ENCODE results near the gene IFI44. TPM values are rescaled to one million over a fixed set of nuclear protein-coding genes. Genes with fewer than 3 reads are reported as not detected.

The IFI44 gene
- total and polyA plus RNA-seq, 2 donors from 2014 or later = 21.9 to 42.3 TPM

- Histone ChIP-seq H3K27me3 (ENCODE audit: control insufficient read depth, insufficient read depth, low read length) (no peaks in the 10 kb centered on the region), H3K9ac (ENCODE audit: low read length in 3 of 3) (no peak overlapping the region), H3K4me3 (ENCODE audit: low read length in 3 of 3) (no peak overlapping the region), H3K36me3 (ENCODE audit: control insufficient read depth in 2 of 3, insufficient read depth in 3 of 3, low read length in 3 of 3) (peaks cover 0 to 2% (median 0%) of the 10 kb centered on the region in 3 donors), H3K27ac (ENCODE audit: low read depth in 2 of 2, low read length in 2 of 2) (no peak overlapping the region), H3K4me1 (ENCODE audit: control insufficient read depth in 2 of 3, insufficient read depth in 2 of 3, low read depth in 1 of 3, low read length in 3 of 3) (no peaks in the 10 kb centered on the region), H3K9me3 (ENCODE audit: control insufficient read depth in 2 of 3, insufficient read depth in 1 of 3, low read length in 3 of 3) (peaks cover 0 to 11% (median 0%) of the 10 kb centered on the region in 3 donors)
- DNase-seq (no peak), FAIRE-seq (no peak)
- intact Hi-C loops (cut with DNase I) = no loop called here
- TF ChIP-seq CTCF (IDR thresholded peaks at IDR 0.05; ENCODE audit: borderline replicate concordance, extremely low read depth, insufficient read depth) = no peak
Observed at GRCh38 chr1:78640462-78640861, 9.2 kb upstream of the IFI44 start.

- Histone ChIP-seq H3K4me3 (ENCODE audit: low read length in 3 of 3) (no peak overlapping the region), H3K9me3 (ENCODE audit: control insufficient read depth in 2 of 3, insufficient read depth in 1 of 3, low read length in 3 of 3) (peaks cover 0 to 11% (median 0%) of the 10 kb centered on the region in 3 donors), H3K27me3 (ENCODE audit: control insufficient read depth, insufficient read depth, low read length) (no peaks in the 10 kb centered on the region), H3K4me1 (ENCODE audit: control insufficient read depth in 2 of 3, insufficient read depth in 2 of 3, low read depth in 1 of 3, low read length in 3 of 3) (no peaks in the 10 kb centered on the region), H3K27ac (ENCODE audit: low read depth in 2 of 2, low read length in 2 of 2) (no peak overlapping the region), H3K36me3 (ENCODE audit: control insufficient read depth in 2 of 3, insufficient read depth in 3 of 3, low read length in 3 of 3) (peaks cover 0 to 2% (median 0%) of the 10 kb centered on the region in 3 donors), H3K9ac (ENCODE audit: low read length in 3 of 3) (no peak overlapping the region)
- FAIRE-seq (no peak), DNase-seq (no peak)
- no peak for TF ChIP-seq CTCF (IDR thresholded peaks at IDR 0.05; ENCODE audit: borderline replicate concordance, extremely low read depth, insufficient read depth)
- intact Hi-C loops (cut with DNase I) = no loop called here
Observed at GRCh38 chr1:78641558-78641957, 8.1 kb upstream of the IFI44 start.

GRCh38 chr1:78645723-78646122, 3.9 kb upstream of the IFI44 start:
- Histone ChIP-seq H3K9me3 (ENCODE audit: control insufficient read depth in 2 of 3, insufficient read depth in 1 of 3, low read length in 3 of 3) (peaks cover 0 to 14% (median 0%) of the 10 kb centered on the region in 3 donors), H3K27ac (ENCODE audit: low read depth in 2 of 2, low read length in 2 of 2) (no peak overlapping the region), H3K4me1 (ENCODE audit: control insufficient read depth in 2 of 3, insufficient read depth in 2 of 3, low read depth in 1 of 3, low read length in 3 of 3) (no peaks in the 10 kb centered on the region), H3K36me3 (ENCODE audit: control insufficient read depth in 2 of 3, insufficient read depth in 3 of 3, low read length in 3 of 3) (peaks cover 0 to 2% (median 0%) of the 10 kb centered on the region in 3 donors), H3K4me3 (ENCODE audit: low read length in 3 of 3) (no peak overlapping the region), H3K27me3 (ENCODE audit: control insufficient read depth, insufficient read depth, low read length) (no peaks in the 10 kb centered on the region), H3K9ac (ENCODE audit: low read length in 3 of 3) (no peak overlapping the region)
- FAIRE-seq (no peak), DNase-seq (peak in 1 of 5 donors; percentile 12)
- TF ChIP-seq CTCF (IDR thresholded peaks at IDR 0.05; ENCODE audit: borderline replicate concordance, extremely low read depth, insufficient read depth) = no peak
- intact Hi-C loops (cut with DNase I) = no loop called here

GRCh38 chr1:78647238-78647637, 2.4 kb upstream of the IFI44 start:
- H3K9ac ChIP-seq (ENCODE audit: low read length in 3 of 3) = no peak overlapping the region
- intact Hi-C loops (cut with DNase I) = no loop called here
- H3K27me3 ChIP-seq (ENCODE audit: control insufficient read depth, insufficient read depth, low read length) = no peaks in the 10 kb centered on the region
- FAIRE-seq (no peak), DNase-seq (peak in 1 of 5 donors; percentile 23)
- TF ChIP-seq CTCF (IDR thresholded peaks at IDR 0.05; ENCODE audit: borderline replicate concordance, extremely low read depth, insufficient read depth) = no peak
- peaks cover 0 to 14% (median 0%) of the 10 kb centered on the region in 3 donors for H3K9me3 ChIP-seq (ENCODE audit: control insufficient read depth in 2 of 3, insufficient read depth in 1 of 3, low read length in 3 of 3)
- H3K36me3 ChIP-seq (ENCODE audit: control insufficient read depth in 2 of 3, insufficient read depth in 3 of 3, low read length in 3 of 3) = peaks cover 0 to 2% (median 0%) of the 10 kb centered on the region in 3 donors
- no peak overlapping the region for H3K27ac ChIP-seq (ENCODE audit: low read depth in 2 of 2, low read length in 2 of 2)
- H3K4me3 ChIP-seq (ENCODE audit: low read length in 3 of 3) = no peak overlapping the region
- H3K4me1 ChIP-seq (ENCODE audit: control insufficient read depth in 2 of 3, insufficient read depth in 2 of 3, low read depth in 1 of 3, low read length in 3 of 3) = no peaks in the 10 kb centered on the region
